H1 (cell line): ENCODE measurements around the gene QPCT.

Experiments
- SIX5 ChIP-seq: IDR thresholded peaks from 2 replicates; pipeline ENCODE4 v1.6.1; 2011; ENCODE audit warnings: mild to moderate bottlenecking, low read depth, low read length
- TF ChIP-seq, protein P1 (sequence below): IDR thresholded peaks from 2 replicates; pipeline ENCODE4 v1.6.1; 2011; ENCODE audit warnings: low read depth, mild to moderate bottlenecking, low read length; ENCODE audit not compliant: insufficient read depth
- TF ChIP-seq, protein P2 (sequence below): IDR thresholded peaks from 2 replicates; pipeline ENCODE4 v1.6.1; 2011; ENCODE audit warnings: low read length, improper control_type of control experiment

DNA sequence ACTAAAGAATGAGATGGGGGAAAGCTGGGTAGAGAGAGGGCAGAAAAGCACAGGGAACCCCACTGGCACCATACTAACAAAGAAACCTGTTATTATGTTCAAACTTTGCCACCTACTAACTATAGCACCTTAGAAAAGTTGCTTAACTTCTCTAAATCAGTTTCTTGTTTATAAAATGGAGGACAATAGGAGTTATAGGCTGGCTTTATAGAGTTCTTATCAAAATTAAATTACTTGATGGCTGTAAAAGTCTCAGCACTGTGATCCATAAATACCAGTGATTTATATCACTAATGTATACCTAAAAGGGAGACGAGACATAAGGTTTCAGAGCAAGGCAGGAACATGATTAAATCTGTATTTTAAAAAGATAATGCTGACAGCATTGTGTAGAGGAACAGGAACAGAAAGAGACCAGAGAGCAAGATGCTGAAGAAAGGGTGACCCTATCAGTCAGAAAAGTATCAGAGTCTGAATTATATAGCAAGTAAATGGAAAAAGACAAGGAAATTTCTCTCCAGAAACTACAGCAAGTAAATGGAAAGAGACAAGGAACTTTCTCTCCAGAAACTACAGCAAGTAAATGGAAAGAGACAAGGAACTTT is 48.9 kb upstream of the QPCT start:
- TF ChIP-seq SIX5: no peak
- TF ChIP-seq, protein P1, sequence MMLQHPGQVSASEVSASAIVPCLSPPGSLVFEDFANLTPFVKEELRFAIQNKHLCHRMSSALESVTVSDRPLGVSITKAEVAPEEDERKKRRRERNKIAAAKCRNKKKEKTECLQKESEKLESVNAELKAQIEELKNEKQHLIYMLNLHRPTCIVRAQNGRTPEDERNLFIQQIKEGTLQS: no peak
- TF ChIP-seq, protein P2, sequence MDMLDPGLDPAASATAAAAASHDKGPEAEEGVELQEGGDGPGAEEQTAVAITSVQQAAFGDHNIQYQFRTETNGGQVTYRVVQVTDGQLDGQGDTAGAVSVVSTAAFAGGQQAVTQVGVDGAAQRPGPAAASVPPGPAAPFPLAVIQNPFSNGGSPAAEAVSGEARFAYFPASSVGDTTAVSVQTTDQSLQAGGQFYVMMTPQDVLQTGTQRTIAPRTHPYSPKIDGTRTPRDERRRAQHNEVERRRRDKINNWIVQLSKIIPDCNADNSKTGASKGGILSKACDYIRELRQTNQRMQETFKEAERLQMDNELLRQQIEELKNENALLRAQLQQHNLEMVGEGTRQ: no peak
